Measurements from ENCODE around the gene LYST.
"Not testable (repeated sequence)": the region's sequence is repeated elsewhere in the genome, so short reads cannot be mapped to it uniquely, and the experiment has no call there.

The LYST gene, protein sequence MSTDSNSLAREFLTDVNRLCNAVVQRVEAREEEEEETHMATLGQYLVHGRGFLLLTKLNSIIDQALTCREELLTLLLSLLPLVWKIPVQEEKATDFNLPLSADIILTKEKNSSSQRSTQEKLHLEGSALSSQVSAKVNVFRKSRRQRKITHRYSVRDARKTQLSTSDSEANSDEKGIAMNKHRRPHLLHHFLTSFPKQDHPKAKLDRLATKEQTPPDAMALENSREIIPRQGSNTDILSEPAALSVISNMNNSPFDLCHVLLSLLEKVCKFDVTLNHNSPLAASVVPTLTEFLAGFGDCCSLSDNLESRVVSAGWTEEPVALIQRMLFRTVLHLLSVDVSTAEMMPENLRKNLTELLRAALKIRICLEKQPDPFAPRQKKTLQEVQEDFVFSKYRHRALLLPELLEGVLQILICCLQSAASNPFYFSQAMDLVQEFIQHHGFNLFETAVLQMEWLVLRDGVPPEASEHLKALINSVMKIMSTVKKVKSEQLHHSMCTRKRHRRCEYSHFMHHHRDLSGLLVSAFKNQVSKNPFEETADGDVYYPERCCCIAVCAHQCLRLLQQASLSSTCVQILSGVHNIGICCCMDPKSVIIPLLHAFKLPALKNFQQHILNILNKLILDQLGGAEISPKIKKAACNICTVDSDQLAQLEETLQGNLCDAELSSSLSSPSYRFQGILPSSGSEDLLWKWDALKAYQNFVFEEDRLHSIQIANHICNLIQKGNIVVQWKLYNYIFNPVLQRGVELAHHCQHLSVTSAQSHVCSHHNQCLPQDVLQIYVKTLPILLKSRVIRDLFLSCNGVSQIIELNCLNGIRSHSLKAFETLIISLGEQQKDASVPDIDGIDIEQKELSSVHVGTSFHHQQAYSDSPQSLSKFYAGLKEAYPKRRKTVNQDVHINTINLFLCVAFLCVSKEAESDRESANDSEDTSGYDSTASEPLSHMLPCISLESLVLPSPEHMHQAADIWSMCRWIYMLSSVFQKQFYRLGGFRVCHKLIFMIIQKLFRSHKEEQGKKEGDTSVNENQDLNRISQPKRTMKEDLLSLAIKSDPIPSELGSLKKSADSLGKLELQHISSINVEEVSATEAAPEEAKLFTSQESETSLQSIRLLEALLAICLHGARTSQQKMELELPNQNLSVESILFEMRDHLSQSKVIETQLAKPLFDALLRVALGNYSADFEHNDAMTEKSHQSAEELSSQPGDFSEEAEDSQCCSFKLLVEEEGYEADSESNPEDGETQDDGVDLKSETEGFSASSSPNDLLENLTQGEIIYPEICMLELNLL (N-terminal part only)

GRCh38 chr1:235866205-235866912 is at the start of gene LYST:
Gene LYST, minus strand, starts transcription at chr1:235866906. Its CDS starts 36,489 bp downstream, at chr1:235830417.
- ChIA-PET CTCF (interaction anchor here (1.0 to 1.9 kb wide), 3 partner anchors 10 to 106 kb away, joined by 3 to 15 read pairs (median 4); no protein-coding TSS in a partner anchor), POLR2A (interaction anchor here (0.8 to 3.2 kb wide), 7 partner anchors 10 to 106 kb away, joined by 3 to 24 read pairs (median 3); no protein-coding TSS in a partner anchor)

DNA sequence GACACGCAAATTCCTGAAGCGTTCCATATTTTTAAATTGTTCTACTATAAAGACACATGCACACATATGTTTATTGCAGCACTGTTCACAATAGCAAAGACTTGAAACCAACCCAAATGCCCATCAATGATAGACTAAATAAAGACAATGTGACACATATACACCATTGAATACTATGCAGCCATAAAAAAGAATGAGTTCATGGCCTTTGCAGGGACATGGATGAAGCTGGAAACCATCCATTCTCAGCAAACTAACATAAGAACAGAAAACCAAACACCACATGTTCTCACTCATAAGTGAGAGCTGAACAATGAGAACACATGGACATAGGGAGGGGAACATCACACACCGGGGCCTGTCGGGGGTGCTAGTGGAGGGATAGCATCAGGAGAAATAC is 48.8 kb upstream of the LYST start:
- POLR2A ChIA-PET, result interaction anchor here (0.7 kb wide), 1 partner anchor 49 kb away, joined by 3 read pairs; no protein-coding TSS in a partner anchor
- DNase-seq (ENCODE audit: extremely low spot score); CTCF ChIA-PET: not testable (repeated sequence)

More at GRCh38 chr1:235866205-235866912, at the start of gene LYST:
- TF ChIP-seq ELF4 (IDR thresholded peaks at IDR 0.05) (no peak), NFRKB (IDR thresholded peaks at IDR 0.05) (no peak), FOXK2 (IDR thresholded peaks at IDR 0.05) (no peak), FOXM1 (IDR thresholded peaks at IDR 0.05; ENCODE audit: borderline replicate concordance) (no peak), FOXA1 (IDR thresholded peaks at IDR 0.05) (no peak), ARNT (IDR thresholded peaks at IDR 0.05) (no peak), L3MBTL2 (conservative IDR thresholded peaks at IDR 0.05) (peak; percentile 46; the same call in 1 of the 2 replicates)
- TF ChIP-seq, protein P1, sequence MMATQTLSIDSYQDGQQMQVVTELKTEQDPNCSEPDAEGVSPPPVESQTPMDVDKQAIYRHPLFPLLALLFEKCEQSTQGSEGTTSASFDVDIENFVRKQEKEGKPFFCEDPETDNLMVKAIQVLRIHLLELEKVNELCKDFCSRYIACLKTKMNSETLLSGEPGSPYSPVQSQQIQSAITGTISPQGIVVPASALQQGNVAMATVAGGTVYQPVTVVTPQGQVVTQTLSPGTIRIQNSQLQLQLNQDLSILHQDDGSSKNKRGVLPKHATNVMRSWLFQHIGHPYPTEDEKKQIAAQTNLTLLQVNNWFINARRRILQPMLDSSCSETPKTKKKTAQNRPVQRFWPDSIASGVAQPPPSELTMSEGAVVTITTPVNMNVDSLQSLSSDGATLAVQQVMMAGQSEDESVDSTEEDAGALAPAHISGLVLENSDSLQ (IDR thresholded peaks at IDR 0.05), result peak; percentile 64
- peak; percentile 37 for DNase-seq (ENCODE audit: extremely low spot score)

DNA sequence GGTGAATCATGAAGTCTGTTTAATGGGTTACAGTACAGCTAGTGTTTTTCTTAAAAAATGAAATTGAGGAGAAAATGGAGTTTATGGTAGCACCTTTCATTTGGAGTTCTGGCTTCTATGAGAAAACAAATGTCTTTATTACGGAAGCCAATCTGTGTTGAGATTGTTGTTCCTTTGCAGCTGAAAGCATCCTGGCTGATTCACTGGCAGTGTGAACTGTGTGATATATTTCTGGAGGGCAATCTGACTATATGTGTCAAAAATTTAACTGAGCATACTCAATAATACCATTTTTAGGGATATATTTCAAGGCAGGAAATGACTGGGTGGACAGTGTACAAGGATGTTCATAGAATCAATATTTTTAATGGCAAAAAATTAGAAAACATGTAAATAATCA is 46.6 kb upstream of the LYST start:
- ChIA-PET CTCF (no interaction called here), POLR2A (no interaction called here)
- DNase-seq (ENCODE audit: extremely low spot score), result no peak
- TF ChIP-seq L3MBTL2 (conservative IDR thresholded peaks at IDR 0.05), result no peak
- no peak for TF ChIP-seq HDGF (IDR thresholded peaks at IDR 0.05; ENCODE audit: borderline replicate concordance)
- no peak for TF ChIP-seq SUZ12 (IDR thresholded peaks at IDR 0.05)
- TF ChIP-seq ZNF384 (IDR thresholded peaks at IDR 0.05), result no peak

DNA sequence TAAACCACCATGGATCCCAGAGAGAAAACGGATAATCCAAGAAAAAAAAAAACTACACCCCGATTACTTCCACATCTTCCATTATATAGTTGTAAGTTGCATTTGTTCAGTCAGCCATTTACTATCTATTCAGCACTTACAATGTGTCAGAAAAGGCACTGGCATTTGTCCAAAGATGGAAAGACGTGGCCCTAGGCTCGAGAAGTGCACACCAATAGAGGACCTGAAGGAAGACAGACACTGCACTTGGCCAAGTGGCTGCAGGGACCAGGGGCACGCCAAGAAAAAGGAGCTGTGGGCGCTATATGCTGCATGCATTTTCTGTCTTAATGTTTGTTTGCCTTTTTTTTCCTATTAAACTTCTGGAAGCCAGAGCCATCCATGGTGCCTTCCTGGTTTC is 45.2 kb upstream of the LYST start:
- TF ChIP-seq ARNT (IDR thresholded peaks at IDR 0.05) (no peak), SP1 (IDR thresholded peaks at IDR 0.05) (no peak), L3MBTL2 (conservative IDR thresholded peaks at IDR 0.05) (no peak), ZNF384 (IDR thresholded peaks at IDR 0.05) (no peak), SUZ12 (IDR thresholded peaks at IDR 0.05) (no peak), HDGF (IDR thresholded peaks at IDR 0.05; ENCODE audit: borderline replicate concordance) (no peak), TARDBP (IDR thresholded peaks at IDR 0.05) (no peak), FOXK2 (IDR thresholded peaks at IDR 0.05) (no peak), FOXA1 (IDR thresholded peaks at IDR 0.05) (no peak), ELF4 (IDR thresholded peaks at IDR 0.05) (no peak), FOXM1 (IDR thresholded peaks at IDR 0.05; ENCODE audit: borderline replicate concordance) (no peak), CTBP1 (IDR thresholded peaks at IDR 0.05; ENCODE audit: borderline replicate concordance) (no peak), LEF1 (IDR thresholded peaks at IDR 0.05; ENCODE audit: borderline replicate concordance) (no peak), BHLHE40 (IDR thresholded peaks at IDR 0.05; ENCODE audit: borderline replicate concordance) (no peak), NFRKB (IDR thresholded peaks at IDR 0.05) (no peak)
- TF ChIP-seq, protein P1 (IDR thresholded peaks at IDR 0.05), result no peak
- no peak for DNase-seq (ENCODE audit: extremely low spot score)
- ChIA-PET POLR2A (interaction anchor here (1.0 to 1.2 kb wide), 2 partner anchors 9 to 60 kb away, joined by 3 read pairs; no protein-coding TSS in a partner anchor), CTCF (interaction anchor here (0.8 kb wide), 1 partner anchor 12 kb away, joined by 3 read pairs; no protein-coding TSS in a partner anchor)

DNA sequence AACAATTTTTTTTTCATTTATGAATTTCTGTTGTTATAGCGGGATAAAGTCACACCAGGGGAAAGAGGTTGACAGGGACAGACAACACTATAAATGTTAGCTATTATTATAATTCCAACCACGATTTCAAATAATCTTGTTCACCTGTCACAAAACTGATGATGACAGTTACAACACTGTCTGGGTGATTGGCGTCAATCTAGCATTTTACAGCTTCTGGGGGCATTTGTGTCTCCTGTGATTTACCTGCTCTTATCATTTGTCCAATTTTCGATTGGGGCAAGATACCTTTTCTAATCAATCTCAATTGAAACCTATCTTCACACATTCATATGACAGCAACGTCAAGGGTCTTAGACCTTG is 44.6 kb upstream of the LYST start:
- TF ChIP-seq, protein P1 (IDR thresholded peaks at IDR 0.05), result peak; percentile 46
- TF ChIP-seq NFRKB (IDR thresholded peaks at IDR 0.05), result no peak

More for the DNA sequence above, 44.6 kb upstream of the LYST start:
- no peak for DNase-seq (ENCODE audit: extremely low spot score)
- CTCF ChIA-PET, result interaction anchor here (0.9 kb wide), 1 partner anchor 40 kb away, joined by 3 read pairs; no protein-coding TSS in a partner anchor
- POLR2A ChIA-PET, result interaction anchor here (1.0 to 1.2 kb wide), 2 partner anchors 9 to 61 kb away, joined by 3 read pairs; no protein-coding TSS in a partner anchor
